NCI-H510A treated with DMSO at 0.1 percent for 48 hours (cell line): ENCODE results near the gene CNGA4.

ENCODE experiments used
- DNase-seq: peaks from one replicate; lab custom pipeline; 2025; lab: John Stamatoyannopoulos, UW

Gene CNGA4

GRCh38 chr11:6238902-6239301 lies at the start of gene CNGA4:
CNGA4 (plus strand) TSS chr11:6239089; CDS start chr11:6239207, 118 bp downstream.
- no peak for DNase-seq

- no peak for DNase-seq
These were observed 47.1 kb upstream of the CNGA4 start for GRCh38 chr11:6191742-6192141.

GRCh38 chr11:6194065-6194581 lies 44.8 kb upstream of the CNGA4 start:
- no peak for DNase-seq

GRCh38 chr11:6196396-6196795 lies 42.5 kb upstream of the CNGA4 start:
- no peak for DNase-seq

- DNase-seq, result no peak
These were observed 41.3 kb upstream of the CNGA4 start for GRCh38 chr11:6197466-6198200.

GRCh38 chr11:6199174-6199810 lies 39.6 kb upstream of the CNGA4 start, which contains the start of gene OR52W1:
OR52W1 (plus strand) TSS chr11:6199224; CDS start chr11:6199224, 0 bp downstream.
- no peak for DNase-seq

GRCh38 chr11:6200975-6201374 lies 37.9 kb upstream of the CNGA4 start:
- no peak for DNase-seq

- no peak for DNase-seq
These were observed 37.4 kb upstream of the CNGA4 start for GRCh38 chr11:6201481-6201880.

GRCh38 chr11:6202041-6202440 lies 36.8 kb upstream of the CNGA4 start:
- no peak for DNase-seq

GRCh38 chr11:6203327-6203726 lies 35.6 kb upstream of the CNGA4 start:
- DNase-seq, result no peak

GRCh38 chr11:6204706-6205105 lies 34.2 kb upstream of the CNGA4 start:
- DNase-seq, result no peak

GRCh38 chr11:6205366-6205765 lies 33.5 kb upstream of the CNGA4 start, which contains the start of gene C11orf42:
C11orf42 (plus strand) TSS chr11:6205557; CDS start chr11:6205616, 59 bp downstream.
- no peak for DNase-seq

- DNase-seq, result no peak
These were observed 32.3 kb upstream of the CNGA4 start for GRCh38 chr11:6206456-6207180.

- DNase-seq, result no peak
These were observed 29.1 kb upstream of the CNGA4 start for GRCh38 chr11:6209801-6210200.

GRCh38 chr11:6210274-6210955 lies 28.5 kb upstream of the CNGA4 start:
- DNase-seq, result no peak

- no peak for DNase-seq
These were observed 24.4 kb upstream of the CNGA4 start for GRCh38 chr11:6214530-6214929.

- no peak for DNase-seq
These were observed 22.4 kb upstream of the CNGA4 start for GRCh38 chr11:6216501-6216900.

- no peak for DNase-seq
These were observed 21.2 kb upstream of the CNGA4 start for GRCh38 chr11:6217722-6218121.

GRCh38 chr11:6219359-6219758 lies 19.5 kb upstream of the CNGA4 start:
- no peak for DNase-seq

GRCh38 chr11:6223854-6224253 lies 15.0 kb upstream of the CNGA4 start:
- no peak for DNase-seq

GRCh38 chr11:6224421-6224820 lies 14.5 kb upstream of the CNGA4 start:
- no peak for DNase-seq

- DNase-seq, result no peak
These were observed 13.9 kb upstream of the CNGA4 start for GRCh38 chr11:6225024-6225423.
